GM12874 (cell line): ENCODE measurements around the gene P2RX6.

Experiments used
- TF ChIP-seq, protein P1 (sequence below): IDR thresholded peaks from 2 replicates; pipeline ENCODE4 v1.5.1; 2011; ENCODE audit warnings: low read depth, mild to moderate bottlenecking, control low read depth, low read length, moderate library complexity; ENCODE audit not compliant: insufficient read depth

The P2RX6 gene

DNA sequence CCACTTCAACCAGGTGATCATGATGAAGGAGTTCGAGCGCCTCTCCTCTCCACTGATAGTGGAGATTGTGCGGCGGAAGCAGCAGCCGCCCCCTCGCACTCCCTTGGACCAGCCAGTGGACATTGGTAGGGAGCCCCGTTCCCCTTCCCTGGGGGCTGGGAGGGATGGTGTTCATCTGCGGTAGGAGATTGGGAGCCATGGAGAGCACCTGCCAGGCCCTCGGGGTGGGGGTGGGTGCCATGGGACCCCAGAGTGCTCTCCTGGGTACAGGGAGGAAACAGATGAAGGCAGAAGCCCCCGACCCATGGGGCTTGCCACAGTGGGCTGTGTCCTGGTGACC, 20.1 kb upstream of the P2RX6 start:
- TF ChIP-seq, protein P1, sequence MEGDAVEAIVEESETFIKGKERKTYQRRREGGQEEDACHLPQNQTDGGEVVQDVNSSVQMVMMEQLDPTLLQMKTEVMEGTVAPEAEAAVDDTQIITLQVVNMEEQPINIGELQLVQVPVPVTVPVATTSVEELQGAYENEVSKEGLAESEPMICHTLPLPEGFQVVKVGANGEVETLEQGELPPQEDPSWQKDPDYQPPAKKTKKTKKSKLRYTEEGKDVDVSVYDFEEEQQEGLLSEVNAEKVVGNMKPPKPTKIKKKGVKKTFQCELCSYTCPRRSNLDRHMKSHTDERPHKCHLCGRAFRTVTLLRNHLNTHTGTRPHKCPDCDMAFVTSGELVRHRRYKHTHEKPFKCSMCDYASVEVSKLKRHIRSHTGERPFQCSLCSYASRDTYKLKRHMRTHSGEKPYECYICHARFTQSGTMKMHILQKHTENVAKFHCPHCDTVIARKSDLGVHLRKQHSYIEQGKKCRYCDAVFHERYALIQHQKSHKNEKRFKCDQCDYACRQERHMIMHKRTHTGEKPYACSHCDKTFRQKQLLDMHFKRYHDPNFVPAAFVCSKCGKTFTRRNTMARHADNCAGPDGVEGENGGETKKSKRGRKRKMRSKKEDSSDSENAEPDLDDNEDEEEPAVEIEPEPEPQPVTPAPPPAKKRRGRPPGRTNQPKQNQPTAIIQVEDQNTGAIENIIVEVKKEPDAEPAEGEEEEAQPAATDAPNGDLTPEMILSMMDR, result no peak

DNA sequence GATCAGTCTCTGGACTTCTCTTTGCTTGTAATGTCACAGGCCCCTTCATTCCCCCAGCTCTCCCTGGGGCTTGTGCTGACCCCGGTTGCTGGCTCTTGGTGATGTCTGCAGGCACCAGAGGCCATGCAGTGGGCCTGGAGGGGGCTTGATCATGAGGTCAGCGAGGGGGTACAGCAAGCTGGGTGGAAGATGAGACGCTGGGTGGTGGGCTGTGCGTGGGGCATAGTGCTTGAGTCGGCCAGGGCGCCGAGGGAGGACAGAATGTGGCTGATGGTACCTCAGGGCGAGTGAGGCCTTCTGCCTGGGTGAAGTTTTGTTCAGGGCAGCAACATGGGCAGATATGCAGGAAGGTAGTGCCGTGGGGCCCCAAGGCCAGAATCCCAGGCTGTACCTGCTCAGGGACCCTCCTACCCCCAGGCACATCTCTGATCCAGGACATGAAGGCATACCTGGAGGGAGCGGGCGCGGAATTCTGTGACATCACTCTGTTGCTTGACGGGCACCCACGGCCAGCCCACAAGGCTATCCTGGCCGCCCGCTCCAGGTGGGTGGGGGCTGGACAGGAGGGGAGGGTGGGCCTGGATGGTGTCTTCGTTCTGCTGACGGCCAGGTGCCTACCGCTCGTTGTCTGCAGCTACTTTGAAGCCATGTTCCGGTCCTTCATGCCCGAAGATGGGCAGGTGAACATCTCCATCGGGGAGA, 19.5 kb upstream of the P2RX6 start:
- TF ChIP-seq, protein P1, result no peak

DNA sequence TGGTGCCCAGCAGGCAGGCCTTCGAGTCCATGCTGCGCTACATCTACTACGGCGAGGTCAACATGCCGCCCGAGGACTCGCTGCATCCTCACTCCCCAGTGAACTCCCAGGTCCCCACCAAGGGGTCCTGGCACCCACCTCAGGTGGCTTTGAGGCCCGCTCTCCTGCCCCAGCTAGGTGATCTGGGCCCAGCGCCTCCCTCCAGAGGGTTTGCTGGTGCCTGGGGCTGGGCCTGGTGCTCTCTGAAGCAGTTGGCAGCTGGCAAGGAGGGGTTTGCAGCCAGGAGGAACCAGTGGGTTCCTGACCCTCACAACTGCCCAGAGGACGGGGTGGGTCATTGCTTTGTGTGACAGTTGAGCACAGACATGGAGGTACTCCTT, 18.9 kb upstream of the P2RX6 start:
- TF ChIP-seq, protein P1, result no peak

DNA sequence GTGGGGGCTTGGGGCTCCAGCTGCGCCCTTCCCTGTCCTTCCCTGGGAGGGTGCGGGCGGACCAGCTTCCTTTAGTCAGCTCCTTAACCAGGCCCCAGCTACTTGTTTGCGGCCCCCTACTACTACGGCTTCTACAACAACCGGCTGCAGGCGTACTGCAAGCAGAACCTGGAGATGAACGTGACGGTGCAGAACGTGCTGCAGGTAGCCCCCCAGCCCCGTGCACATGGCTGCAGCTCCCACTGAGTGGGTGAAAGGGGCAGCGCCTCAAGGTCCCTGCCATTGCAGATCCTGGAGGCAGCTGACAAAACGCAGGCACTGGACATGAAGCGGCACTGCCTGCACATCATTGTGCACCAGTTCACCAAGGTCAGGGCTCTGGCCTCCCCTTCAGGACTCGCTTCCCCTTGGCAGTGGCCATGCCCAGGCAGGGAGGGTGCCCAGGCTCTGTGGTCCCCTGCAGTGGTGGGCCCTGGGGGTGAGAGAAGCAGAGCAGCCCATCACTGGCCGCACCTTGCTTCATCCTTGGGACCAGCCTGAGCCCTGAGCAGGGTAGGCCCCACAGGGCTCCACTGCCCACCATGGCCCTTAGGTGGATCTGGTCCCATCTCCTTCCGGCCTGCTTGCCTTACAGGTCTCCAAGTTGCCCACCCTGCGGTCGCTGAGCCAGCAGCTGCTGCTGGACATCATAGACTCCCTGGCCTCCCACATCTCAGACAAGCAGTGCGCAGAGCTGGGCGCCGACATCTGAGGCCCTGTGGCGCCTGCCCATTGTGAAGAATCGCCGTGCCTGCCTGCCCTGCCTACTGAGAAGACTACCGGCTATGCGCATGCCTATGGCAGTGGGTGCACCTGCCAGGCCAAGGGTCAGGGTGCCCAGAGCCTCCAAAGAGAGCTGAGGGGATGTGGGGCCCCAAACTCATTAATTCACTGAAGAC, 18.1 kb upstream of the P2RX6 start:
- TF ChIP-seq, protein P1, result no peak

DNA sequence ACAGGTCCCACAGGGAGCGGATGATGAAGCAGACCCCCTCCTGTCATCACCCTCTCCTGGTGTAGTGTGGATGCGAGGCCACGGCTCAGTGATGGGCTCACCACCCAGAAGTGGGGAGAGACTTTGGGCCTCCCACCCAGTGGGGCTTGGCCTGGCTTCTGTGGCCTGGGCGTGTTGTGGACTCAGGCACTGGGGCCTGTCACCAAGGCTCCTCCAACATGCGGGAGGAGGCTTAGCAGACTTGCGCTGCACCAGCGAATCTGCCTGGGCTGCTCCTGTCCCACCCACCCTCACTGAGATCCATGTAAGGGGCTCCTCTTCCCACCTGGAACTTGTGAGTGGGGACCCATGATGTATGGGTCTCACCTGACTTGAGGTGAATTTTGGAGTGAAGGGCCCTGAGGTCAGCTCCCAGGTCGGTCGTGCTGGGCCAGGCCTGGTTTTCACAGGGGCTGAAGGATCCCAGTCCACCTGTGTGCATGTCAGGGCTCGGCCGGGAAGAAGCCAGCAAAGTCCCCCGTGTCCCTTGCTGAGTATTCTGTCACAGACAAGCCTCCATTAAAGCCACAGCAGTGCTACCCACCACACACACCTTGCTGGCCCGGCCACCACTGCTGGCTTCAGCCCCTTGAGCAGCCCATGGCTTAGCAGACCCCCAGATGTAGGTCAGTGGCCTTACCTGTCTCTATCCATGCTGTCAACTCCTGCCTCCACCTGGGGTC, 17.3 kb upstream of the P2RX6 start:
- TF ChIP-seq, protein P1, result no peak

DNA sequence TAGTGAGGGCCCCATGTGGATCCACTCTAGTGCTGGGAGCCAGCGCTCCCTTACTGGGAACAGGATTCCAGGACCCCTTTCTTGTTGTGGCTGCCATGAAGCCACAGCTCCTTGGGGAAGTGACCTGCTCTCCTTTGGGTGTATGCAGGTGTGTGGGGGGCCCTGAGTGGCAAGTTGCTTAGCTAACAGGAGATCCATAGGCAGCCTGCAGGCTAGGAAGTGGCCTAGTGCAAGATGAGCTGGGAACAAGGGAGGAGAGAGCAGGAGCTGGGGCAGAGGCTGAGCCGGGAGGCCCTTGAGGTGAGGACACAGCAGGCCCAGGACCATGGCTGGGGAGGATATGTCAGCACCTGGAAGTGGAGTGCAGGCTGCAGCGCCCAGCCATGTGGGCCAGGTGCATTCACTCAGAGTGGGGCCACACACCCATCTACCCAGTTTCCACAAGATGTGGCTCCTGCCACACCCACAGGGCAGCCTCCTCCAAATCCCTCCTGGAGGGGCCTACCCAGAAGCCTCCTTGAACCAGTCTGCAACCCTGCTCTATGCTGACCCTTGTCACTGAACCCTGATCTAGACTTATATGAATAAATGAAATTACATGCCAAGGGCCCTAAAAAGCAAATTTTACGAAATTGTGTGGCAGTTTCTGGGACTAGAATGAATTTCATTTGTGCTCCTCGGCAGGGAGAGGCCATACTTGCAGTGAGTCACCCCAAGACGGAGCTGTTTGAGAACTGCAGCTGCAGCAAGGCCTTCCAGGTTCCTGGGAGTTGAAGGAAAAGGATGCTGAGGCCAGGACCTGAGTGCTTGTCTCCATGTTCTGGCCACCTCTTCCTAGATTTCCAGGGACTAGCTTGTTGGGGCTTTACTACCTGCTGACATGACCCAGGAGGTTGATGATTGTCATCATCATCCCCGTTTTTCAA, 16.3 kb upstream of the P2RX6 start:
- TF ChIP-seq, protein P1, result no peak
